Lower leg skin (tissue), 3 donors: ENCODE measurements around the gene DNMT3A.

Experiments used
- CTCF ChIP-seq, 3 donors: fragments of 450-650 bp; IDR thresholded peaks; one replicate each; pipeline ENCODE4 v1.5.1; 2016; ENCODE audit warnings: antibody characterized with exemption in 3 of 3, mild to moderate bottlenecking in 3 of 3, moderate library complexity in 2 of 3
- POLR2A ChIP-seq, 2 donors: fragments of 450-650 bp; IDR thresholded peaks; one replicate each; pipeline ENCODE4 v1.6.1; 2016 to 2017; ENCODE audit warnings: antibody characterized with exemption in 2 of 2, mild to moderate bottlenecking in 1 of 2, moderate library complexity in 1 of 2

- TF ChIP-seq POLR2A (IDR thresholded peaks at IDR 0.05), result no peak
- TF ChIP-seq CTCF (IDR thresholded peaks at IDR 0.05), result no peak
These were observed 31.1 kb downstream of the DNMT3A start for GRCh38 chr2:25310709-25310964.
